HG03064 (cell line): ENCODE measurements around the gene MGAT4B.

Experiments used
- ATAC-seq: cut with Tn5 transposase; IDR thresholded peaks from one replicate; pipeline ENCODE4 v1.9.1; 2021; ENCODE audit warnings: low read depth; ENCODE audit not compliant: unreplicated experiment

Gene MGAT4B

DNA sequence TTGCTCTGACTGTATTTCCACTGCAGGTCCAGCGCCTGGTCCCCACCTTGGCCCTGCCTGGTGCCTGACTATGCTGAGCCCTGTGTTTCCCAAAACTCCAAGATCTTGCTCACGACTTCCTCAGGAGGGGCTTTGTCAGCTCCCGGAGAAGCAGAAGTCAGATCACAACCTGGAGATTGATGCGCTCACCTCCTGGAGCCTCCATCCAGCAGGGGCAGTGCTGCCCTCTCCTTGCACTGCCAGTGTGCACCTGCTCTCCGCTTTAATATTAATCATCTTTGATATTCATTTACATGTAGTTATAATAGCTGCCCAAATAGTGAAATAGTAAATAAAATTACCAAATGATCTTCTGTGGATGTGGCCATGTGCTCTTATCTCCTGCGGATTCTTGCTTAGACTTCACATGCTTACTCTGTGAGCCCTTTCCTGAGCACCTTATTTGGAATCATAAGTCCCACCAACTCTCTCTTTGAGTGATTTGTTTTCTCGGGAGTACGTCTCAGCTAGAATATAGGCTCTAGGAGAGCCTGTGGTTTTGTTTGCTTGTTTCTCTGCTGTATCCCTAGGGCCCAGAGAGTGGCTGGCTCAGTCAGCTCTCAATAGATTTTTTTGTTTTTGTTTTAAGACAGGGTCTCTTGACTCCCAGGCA lies 56.7 kb downstream of the MGAT4B start:
- ATAC-seq, result no peak

DNA sequence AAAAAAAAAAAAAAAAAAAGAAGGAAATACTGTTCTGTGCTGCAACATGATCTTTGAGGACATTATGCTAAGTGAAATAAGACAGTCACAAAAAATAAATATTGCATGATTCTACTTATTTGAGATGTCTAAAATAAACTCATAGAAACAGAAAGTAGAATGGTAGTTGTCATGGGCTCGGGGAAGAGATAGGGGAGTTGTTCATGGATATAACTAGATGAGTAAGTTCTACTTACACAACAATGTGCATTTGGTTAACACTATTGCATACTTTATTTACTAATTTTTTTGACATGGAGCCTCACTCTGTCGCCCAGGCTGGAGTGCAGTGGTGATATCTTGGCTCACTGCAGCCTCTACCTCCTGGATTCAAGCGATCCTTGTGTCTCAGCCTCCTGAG lies 58.9 kb downstream of the MGAT4B start:
- ATAC-seq, result no peak
